Measurements from ENCODE around the gene TRIM28.

DNA sequence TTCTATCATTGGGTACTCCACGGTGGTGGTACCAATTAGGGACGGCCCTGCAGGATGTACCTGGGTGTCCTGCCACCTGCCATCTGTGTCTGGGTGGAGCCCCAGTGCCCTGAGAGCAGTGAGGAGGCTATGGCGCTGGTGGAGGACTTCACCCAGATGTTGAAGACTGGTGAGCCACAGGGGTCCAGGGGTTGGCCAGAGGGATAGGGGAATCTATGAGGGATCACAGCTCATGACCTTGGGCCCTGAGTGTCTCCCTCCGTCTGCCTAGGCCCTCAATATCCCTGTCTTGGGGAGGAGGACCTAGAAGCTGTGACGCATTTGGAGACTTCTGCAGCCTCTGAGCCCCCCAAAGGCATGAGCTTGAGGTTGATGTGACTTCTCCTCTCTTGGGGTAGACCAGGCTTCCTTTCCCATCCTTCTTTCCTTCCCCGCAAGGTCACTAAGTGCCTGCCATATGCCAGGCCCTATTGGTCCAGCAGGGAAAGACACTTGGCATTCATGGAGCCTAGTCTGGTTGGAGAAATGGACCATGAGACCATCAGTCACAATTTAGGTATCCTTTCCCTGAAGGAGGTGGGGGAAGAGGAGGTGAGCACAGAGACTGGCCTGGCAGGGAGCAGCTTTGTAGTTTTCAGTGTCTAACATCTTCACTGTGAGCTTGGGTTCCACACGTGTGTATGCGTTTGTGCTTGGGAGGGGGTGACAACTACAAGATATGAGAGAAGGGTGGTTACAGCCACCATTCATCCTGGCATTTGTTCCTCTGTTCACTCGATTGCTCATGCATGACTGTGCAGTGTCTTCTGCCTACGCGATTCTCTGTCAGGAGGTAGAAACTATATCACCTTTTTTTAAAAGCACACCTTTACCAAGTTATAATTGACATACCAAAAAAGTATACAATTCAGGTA lies 34.4 kb downstream of the TRIM28 start:
- TF ChIP-seq, protein P1, sequence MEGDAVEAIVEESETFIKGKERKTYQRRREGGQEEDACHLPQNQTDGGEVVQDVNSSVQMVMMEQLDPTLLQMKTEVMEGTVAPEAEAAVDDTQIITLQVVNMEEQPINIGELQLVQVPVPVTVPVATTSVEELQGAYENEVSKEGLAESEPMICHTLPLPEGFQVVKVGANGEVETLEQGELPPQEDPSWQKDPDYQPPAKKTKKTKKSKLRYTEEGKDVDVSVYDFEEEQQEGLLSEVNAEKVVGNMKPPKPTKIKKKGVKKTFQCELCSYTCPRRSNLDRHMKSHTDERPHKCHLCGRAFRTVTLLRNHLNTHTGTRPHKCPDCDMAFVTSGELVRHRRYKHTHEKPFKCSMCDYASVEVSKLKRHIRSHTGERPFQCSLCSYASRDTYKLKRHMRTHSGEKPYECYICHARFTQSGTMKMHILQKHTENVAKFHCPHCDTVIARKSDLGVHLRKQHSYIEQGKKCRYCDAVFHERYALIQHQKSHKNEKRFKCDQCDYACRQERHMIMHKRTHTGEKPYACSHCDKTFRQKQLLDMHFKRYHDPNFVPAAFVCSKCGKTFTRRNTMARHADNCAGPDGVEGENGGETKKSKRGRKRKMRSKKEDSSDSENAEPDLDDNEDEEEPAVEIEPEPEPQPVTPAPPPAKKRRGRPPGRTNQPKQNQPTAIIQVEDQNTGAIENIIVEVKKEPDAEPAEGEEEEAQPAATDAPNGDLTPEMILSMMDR (IDR thresholded peaks at IDR 0.05; ENCODE audit: extremely low read depth in 1 of 2, insufficient read depth in 1 of 2, low read depth in 1 of 2, low read length in 2 of 2) = no peak
- TF ChIP-seq EZH2 (IDR thresholded peaks at IDR 0.05; ENCODE audit: borderline replicate concordance, low read depth, low read length, severe bottlenecking) (no peak), POLR2A (IDR thresholded peaks at IDR 0.05; ENCODE audit: low read depth, low read length) (no peak), FOS (IDR thresholded peaks at IDR 0.05; ENCODE audit: borderline replicate concordance, insufficient read depth, low read length) (no peak), POLR2AphosphoS5 (IDR thresholded peaks at IDR 0.05; ENCODE audit: insufficient read depth, low read depth, low read length) (no peak), MYC (IDR thresholded peaks at IDR 0.05; ENCODE audit: low read depth, low read length) (no peak), JUN (IDR thresholded peaks at IDR 0.05; ENCODE audit: borderline replicate concordance, insufficient read depth, insufficient read length, low read depth) (no peak)
